GM13976 (cell line): ENCODE measurements around the gene ANKRD55.
"Not testable (repeated sequence)": the region's sequence is repeated elsewhere in the genome, so short reads cannot be mapped to it uniquely, and the experiment has no call there.

ENCODE experiments used
- DNase-seq: peaks from one replicate; pipeline ENCODE4 v3.0.0; 2012; ENCODE audit warnings: low spot score
- in situ Hi-C: fragments of 300-500 bp; cut with MboI; formaldehyde crosslinking; loops from one replicate; pipeline ENCODE4 v1.12.0; 2022; ENCODE audit warnings: low sequenced_read_pairs, mixed read lengths, inconsistent platforms; ENCODE audit not compliant: unreplicated experiment
- TF ChIP-seq, protein P1 (sequence below): IDR thresholded peaks from 2 replicates; pipeline ENCODE4 v1.5.1; 2012; ENCODE audit warnings: borderline replicate concordance, mild to moderate bottlenecking; ENCODE audit not compliant: insufficient read depth; ENCODE audit errors: extremely low read depth, missing control alignments, control extremely low read depth

ANKRD55 gene

DNA sequence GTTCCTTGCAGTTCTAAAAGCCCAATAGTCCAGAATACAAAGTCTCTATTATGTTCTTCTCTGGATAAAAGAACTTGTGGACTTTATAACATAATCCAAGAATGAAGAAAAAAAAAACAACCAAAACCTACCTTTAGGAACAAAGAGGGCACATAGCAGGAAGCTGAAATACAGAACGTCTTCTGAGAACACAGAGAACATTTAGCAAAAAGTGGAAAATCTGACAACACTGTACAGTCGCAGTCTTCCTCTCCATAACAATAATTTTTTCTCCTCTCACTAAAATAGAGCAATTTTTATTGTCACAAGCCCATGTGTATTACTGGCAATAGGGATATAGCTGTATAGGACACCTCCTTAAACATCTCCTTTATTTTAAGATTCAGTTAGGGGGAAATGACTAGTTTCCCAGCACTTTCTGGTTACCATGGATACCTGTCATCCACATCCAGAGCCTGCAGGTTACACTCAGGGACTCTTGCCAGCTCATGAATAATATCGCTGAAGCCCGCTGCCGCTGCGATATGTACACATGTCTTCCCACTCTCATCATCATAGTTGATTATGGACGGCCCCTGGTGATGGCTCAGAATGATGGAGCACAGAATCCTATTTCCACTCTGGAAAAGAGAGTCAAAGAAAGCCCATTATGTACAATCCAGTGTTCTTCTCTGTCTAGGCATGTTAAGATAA, 106.5 kb downstream of the ANKRD55 start:
- DNase-seq, result no peak
- in situ Hi-C loops, result no loop called here
- TF ChIP-seq, protein P1, sequence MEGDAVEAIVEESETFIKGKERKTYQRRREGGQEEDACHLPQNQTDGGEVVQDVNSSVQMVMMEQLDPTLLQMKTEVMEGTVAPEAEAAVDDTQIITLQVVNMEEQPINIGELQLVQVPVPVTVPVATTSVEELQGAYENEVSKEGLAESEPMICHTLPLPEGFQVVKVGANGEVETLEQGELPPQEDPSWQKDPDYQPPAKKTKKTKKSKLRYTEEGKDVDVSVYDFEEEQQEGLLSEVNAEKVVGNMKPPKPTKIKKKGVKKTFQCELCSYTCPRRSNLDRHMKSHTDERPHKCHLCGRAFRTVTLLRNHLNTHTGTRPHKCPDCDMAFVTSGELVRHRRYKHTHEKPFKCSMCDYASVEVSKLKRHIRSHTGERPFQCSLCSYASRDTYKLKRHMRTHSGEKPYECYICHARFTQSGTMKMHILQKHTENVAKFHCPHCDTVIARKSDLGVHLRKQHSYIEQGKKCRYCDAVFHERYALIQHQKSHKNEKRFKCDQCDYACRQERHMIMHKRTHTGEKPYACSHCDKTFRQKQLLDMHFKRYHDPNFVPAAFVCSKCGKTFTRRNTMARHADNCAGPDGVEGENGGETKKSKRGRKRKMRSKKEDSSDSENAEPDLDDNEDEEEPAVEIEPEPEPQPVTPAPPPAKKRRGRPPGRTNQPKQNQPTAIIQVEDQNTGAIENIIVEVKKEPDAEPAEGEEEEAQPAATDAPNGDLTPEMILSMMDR, result no peak

GRCh38 chr5:56123531-56124243, 109.4 kb downstream of the ANKRD55 start:
- in situ Hi-C loops, result no loop called here
- no peak for DNase-seq
- TF ChIP-seq, protein P1, result no peak

DNA sequence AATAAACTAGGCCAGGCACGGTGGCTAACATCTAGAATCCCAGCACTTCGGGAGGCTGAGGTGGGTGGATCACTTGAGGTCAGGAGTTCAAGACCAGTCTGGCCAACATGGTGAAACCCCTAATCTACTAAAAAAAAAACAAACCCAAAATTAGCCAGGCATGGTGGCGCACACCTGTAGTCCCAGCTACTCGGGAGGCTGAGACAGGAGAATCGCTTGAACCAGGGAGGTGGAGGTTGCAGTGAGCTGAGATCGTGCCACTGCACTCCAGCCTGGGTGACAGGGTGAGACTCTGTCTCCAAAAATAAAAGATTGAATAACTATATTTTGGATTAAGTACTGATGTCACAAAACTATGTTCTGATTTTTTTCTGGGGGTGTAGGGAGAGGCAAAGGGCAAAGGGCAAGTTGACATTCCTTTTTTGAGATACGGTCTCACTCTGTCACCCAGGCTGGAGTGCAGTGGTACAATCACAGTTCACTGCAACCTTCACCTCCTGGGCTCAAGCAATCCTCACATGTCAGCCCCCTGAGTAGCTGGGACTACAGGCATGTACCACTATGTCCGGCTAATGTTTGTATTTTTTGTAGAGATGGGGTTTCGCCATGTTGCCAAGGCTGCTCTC, 110.7 kb downstream of the ANKRD55 start:
- DNase-seq, in situ Hi-C loops: not testable (repeated sequence)

GRCh38 chr5:56119050-56119449, 114.1 kb downstream of the ANKRD55 start:
- TF ChIP-seq, protein P1, result no peak
- in situ Hi-C loops, result no loop called here
- no peak for DNase-seq

- no peak for DNase-seq
- TF ChIP-seq, protein P1, result no peak
- in situ Hi-C loops, result no loop called here
These were observed 116.5 kb downstream of the ANKRD55 start for GRCh38 chr5:56116599-56117141.

DNA sequence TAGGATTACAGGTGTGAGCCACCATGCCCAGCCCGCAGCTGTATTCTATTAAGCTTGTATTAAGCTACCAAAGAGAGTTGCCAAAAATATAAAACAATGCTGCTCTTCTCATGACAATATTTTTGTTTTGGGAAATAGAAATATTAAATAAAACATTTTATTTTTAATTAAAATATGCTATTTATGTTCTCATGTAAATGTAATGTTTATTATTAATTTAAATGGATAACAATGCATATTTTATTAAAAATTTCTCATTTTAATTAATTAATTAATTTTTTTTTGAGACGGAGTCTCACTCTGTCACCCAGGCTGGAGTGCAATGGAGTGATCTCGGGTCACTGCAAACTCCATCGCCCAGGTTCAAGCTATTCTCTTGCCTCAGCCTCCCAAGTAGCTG, 117.5 kb downstream of the ANKRD55 start:
- in situ Hi-C loops, result no loop called here
- DNase-seq, result no peak
- TF ChIP-seq, protein P1, result no peak
